ENCODE measurements around the gene LAMB1.
"Not testable (repeated sequence)": the region's sequence is repeated elsewhere in the genome, so short reads cannot be mapped to it uniquely, and the experiment has no call there.

LAMB1 gene

GRCh38 chr7:107969856-107970255, 33.1 kb downstream of the LAMB1 start:
- DNase-seq = no peak

- DNase-seq = no peak
These were observed 34.5 kb downstream of the LAMB1 start for GRCh38 chr7:107968449-107968848.

GRCh38 chr7:107967420-107967819, 35.5 kb downstream of the LAMB1 start:
- DNase-seq = no peak

- no peak for DNase-seq
These were observed 36.2 kb downstream of the LAMB1 start for GRCh38 chr7:107966711-107967110.

- DNase-seq = no peak
These were observed 38.5 kb downstream of the LAMB1 start for GRCh38 chr7:107964510-107964909.

GRCh38 chr7:107962817-107963216, 40.1 kb downstream of the LAMB1 start:
- no peak for DNase-seq

GRCh38 chr7:107961405-107961804, 41.6 kb downstream of the LAMB1 start:
- DNase-seq = no peak

GRCh38 chr7:107960272-107960671, 42.7 kb downstream of the LAMB1 start:
- DNase-seq = no peak

- no peak for DNase-seq
These were observed 43.4 kb downstream of the LAMB1 start for GRCh38 chr7:107959527-107959898.

GRCh38 chr7:107958764-107959526, 44.0 kb downstream of the LAMB1 start:
- no peak for DNase-seq

GRCh38 chr7:107957436-107957835, 45.5 kb downstream of the LAMB1 start:
- DNase-seq = no peak

GRCh38 chr7:107956950-107957349, 46.0 kb downstream of the LAMB1 start:
- DNase-seq = not testable (repeated sequence)

GRCh38 chr7:107955394-107955793, 47.6 kb downstream of the LAMB1 start:
- DNase-seq = no peak

- no peak for DNase-seq
These were observed 49.0 kb downstream of the LAMB1 start for GRCh38 chr7:107953924-107954303.

- DNase-seq = no peak
These were observed 49.6 kb downstream of the LAMB1 start for GRCh38 chr7:107953265-107953923.

- DNase-seq = no peak
These were observed 51.1 kb downstream of the LAMB1 start for GRCh38 chr7:107951896-107952295.

GRCh38 chr7:107951172-107951787, 51.7 kb downstream of the LAMB1 start:
- no peak for DNase-seq

GRCh38 chr7:107949443-107949935, 53.5 kb downstream of the LAMB1 start:
- DNase-seq = no peak

GRCh38 chr7:107948645-107949442, 54.1 kb downstream of the LAMB1 start:
- DNase-seq = no peak

GRCh38 chr7:107946881-107947280, 56.1 kb downstream of the LAMB1 start:
- DNase-seq = no peak

GRCh38 chr7:107946451-107946850, 56.5 kb downstream of the LAMB1 start:
- no peak for DNase-seq

GRCh38 chr7:107945332-107945731, 57.6 kb downstream of the LAMB1 start:
- DNase-seq = no peak
